ENCODE results near the gene NGDN.

The NGDN gene

DNA sequence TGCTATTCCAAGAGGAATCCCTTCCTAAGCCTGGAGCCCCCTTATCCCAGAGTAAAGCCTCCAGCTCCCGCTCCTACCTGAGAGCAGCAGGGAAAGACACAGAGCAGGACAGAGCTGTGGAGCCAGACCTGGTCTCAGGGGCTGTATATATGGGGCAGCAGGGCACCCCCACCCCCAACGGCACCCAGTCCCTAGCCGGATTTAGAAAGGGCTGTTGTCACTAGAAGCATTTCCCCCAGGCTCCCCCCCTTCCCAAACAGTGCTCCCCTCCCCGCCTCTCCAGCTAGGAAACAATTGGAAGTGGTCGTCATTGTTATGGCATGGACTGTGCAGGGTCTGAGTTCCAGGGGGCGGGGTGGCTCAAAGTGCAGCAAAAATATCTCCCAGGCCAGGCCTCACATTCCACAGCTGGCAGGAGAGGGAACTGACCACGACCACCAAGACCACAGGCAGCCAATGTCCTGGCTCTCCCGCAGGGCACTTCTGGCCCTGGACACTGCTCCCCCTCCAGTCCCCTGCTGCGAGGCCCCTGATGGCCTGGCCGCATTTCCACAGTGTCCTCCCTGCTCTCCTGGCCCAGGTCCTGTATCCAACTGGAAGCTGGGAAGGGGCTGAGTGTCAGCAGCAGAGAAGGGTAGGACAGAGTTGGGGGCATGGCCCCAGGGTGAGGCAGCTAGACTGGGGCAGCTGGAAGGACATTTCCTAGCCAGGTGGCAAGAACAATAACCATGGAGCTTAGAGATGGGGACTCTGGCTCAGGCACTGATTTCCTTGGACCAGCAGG is 33.8 kb upstream of the NGDN start, which contains the start of gene MYH7:
Gene MYH7, minus strand, starts transcription at position 118 of the 784 bp plus-strand sequence. CDS start 1,928 bp downstream, outside the sequence.
- Histone ChIP-seq H2AFZ (ENCODE audit: low read depth) (no peak within 1 kb of the TSS), H4K20me1 (ENCODE audit: insufficient read depth) (no peaks in the 10 kb centered on the region), H3K9ac (no peak within 1 kb of the TSS), H3K27ac (no peak within 1 kb of the TSS), H3K4me3 (IDR thresholded peaks at IDR 0.05; ENCODE audit: insufficient read depth, low read depth, low read length) (no peak within 1 kb of the TSS), H3K79me2 (ENCODE audit: insufficient read depth, low read depth) (no peaks in the 10 kb centered on the region), H3K36me3 (ENCODE audit: insufficient read depth) (no peaks in the 10 kb centered on the region), H3K4me1 (ENCODE audit: low read depth, poor library complexity, severe bottlenecking) (no peaks in the 10 kb centered on the region), H3K4me2 (no peak within 1 kb of the TSS), H3K27me3 (ENCODE audit: insufficient read depth, low read depth) (no peaks in the 10 kb centered on the region)
- TF ChIP-seq, protein P1, sequence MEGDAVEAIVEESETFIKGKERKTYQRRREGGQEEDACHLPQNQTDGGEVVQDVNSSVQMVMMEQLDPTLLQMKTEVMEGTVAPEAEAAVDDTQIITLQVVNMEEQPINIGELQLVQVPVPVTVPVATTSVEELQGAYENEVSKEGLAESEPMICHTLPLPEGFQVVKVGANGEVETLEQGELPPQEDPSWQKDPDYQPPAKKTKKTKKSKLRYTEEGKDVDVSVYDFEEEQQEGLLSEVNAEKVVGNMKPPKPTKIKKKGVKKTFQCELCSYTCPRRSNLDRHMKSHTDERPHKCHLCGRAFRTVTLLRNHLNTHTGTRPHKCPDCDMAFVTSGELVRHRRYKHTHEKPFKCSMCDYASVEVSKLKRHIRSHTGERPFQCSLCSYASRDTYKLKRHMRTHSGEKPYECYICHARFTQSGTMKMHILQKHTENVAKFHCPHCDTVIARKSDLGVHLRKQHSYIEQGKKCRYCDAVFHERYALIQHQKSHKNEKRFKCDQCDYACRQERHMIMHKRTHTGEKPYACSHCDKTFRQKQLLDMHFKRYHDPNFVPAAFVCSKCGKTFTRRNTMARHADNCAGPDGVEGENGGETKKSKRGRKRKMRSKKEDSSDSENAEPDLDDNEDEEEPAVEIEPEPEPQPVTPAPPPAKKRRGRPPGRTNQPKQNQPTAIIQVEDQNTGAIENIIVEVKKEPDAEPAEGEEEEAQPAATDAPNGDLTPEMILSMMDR (conservative IDR thresholded peaks at IDR 0.05; ENCODE audit: low read depth, low read length): no peak

DNA sequence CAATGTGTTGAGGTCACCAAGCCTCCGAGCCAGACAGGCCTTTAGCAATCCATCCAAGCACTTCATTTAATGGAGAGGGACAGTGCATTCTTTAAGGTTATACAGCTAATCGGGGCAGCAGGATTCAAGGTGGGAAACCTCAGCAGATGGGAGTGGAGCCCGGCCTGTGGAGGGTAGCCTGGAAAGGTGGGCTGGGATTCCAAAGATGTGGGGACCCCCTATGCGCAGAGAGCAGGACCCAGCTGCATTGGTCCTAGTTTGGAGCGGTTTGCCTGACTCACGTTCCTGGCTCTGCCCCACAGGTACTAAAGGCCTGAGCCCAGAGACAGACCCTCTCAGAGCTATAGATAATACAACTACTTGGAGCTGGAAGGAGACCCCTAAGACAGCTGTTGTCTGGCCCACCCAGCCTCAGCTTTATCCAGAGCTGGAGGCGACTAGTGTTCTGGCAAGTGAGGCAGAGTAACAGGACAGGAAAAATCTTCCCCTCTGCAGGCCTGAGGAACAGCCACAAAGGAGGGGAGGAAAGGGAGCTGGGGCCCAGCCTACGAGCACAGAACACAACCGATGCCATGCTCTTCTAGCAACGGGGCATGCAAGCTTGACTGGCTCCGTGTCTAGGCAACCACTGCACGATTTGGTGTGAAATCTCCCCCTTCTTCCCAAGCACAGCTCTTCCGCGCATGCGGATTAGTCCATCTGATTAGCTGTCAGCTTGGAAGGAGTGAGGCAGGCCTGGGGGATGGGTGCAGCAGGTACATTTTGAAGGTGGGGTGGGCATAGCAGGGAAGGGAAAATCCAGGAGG is 33.0 kb upstream of the NGDN start:
- Histone ChIP-seq H3K36me3 (ENCODE audit: insufficient read depth) (no peaks in the 10 kb centered on the region), H3K27ac (no peak overlapping the region), H4K20me1 (ENCODE audit: insufficient read depth) (no peaks in the 10 kb centered on the region), H3K4me1 (ENCODE audit: low read depth, poor library complexity, severe bottlenecking) (no peaks in the 10 kb centered on the region), H3K9ac (no peak overlapping the region), H3K79me2 (ENCODE audit: insufficient read depth, low read depth) (no peaks in the 10 kb centered on the region), H3K27me3 (ENCODE audit: insufficient read depth, low read depth) (no peaks in the 10 kb centered on the region), H3K4me2 (no peak overlapping the region), H3K4me3 (IDR thresholded peaks at IDR 0.05; ENCODE audit: insufficient read depth, low read depth, low read length) (no peak overlapping the region), H2AFZ (ENCODE audit: low read depth) (no peak overlapping the region)
- TF ChIP-seq, protein P1 (conservative IDR thresholded peaks at IDR 0.05; ENCODE audit: low read depth, low read length): no peak

DNA sequence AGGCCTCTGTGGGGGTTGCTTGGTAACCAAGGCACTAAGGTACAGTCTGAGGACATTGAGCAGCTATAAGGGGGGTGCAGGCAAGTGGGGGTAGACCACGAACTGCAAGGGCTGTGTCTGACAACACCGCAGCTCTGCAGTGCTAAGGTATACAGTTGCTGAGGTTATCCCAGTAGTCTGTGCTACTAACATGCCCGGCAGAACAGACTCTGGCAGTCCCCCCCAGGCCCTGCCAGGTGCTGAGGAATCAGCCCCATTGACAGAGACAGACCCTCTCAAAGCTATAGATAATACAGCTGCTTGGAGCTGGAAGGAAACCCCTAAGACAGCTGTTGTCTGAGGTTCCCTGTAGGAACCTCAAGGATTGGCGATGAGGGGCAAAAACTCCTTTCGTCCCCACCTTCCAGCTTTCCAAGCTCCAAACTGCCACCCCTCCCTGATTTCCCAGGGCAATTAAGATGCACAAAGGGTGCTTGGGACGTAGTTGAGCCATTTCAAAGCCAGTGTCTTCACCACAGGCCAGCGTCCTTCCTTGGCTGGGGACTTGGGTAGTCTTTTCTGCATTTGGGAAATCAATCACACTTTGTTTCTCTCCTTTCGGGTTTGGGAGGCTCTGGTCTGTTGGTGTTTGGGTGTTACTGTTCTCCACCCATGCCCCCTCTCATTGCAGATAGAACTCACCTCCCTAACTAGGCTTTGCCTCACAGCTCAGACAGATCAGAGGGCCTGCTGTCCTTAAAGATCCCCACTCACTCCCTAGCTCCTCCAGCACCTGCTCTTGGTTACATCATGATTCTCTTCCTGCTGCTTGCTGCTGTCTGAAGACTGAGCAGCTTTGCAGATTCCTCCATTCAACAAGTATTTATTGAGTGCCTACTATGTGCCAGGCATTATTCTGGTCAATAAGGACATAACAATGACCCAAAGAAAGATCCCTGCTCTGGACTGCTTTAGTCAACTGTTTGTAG is 32.1 kb upstream of the NGDN start:
- Histone ChIP-seq H3K4me1 (ENCODE audit: low read depth, poor library complexity, severe bottlenecking) (no peaks in the 10 kb centered on the region), H4K20me1 (ENCODE audit: insufficient read depth) (no peaks in the 10 kb centered on the region), H3K36me3 (ENCODE audit: insufficient read depth) (no peaks in the 10 kb centered on the region), H3K27me3 (ENCODE audit: insufficient read depth, low read depth) (no peaks in the 10 kb centered on the region), H3K4me3 (IDR thresholded peaks at IDR 0.05; ENCODE audit: insufficient read depth, low read depth, low read length) (no peak overlapping the region), H3K9ac (no peak overlapping the region), H2AFZ (ENCODE audit: low read depth) (no peak overlapping the region), H3K27ac (no peak overlapping the region), H3K4me2 (no peak overlapping the region), H3K79me2 (ENCODE audit: insufficient read depth, low read depth) (no peaks in the 10 kb centered on the region)
- TF ChIP-seq, protein P1 (conservative IDR thresholded peaks at IDR 0.05; ENCODE audit: low read depth, low read length): no peak
